ENCODE data around the gene KIFC3.
"Not testable (repeated sequence)": the region's sequence is repeated elsewhere in the genome, so short reads cannot be mapped to it uniquely, and the experiment has no call there.

Gene KIFC3

DNA sequence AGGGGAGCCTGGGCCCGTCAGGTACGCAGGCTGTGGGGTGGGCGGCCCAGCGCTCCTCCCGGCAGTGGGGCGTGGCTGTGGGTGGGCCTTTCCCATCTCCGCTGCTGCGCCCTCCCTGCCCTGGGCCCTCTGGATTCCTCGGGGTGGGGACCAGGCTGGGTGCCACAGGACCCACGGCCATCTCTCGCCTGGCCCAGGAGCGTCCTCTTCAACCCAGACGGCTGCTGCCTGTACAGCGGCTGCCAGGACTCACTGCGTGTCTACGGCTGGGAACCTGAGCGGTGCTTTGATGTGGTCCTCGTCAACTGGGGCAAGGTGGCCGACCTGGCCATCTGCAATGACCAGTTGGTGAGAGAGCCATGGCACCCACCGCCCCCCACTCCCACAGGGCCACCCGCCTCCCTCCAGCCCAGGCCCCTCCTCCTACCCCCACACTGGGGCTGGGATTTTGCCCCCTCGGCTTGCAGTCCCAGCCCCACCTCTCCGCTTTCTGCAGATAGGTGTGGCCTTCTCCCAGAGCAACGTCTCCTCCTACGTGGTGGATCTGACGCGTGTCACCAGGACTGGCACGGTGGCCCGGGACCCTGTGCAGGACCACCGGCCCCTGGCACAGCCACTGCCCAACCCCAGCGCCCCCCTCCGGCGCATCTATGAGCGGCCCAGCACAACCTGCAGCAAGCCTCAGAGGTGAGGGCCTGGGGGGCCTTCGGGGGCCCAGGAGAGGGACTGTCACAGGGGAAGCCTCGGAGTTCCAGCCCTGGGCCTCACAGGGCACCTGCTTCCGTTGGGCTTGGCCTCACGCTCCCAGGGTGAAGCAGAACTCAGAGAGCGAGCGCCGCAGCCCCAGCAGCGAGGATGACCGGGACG is 49.5 kb downstream of the KIFC3 start:
- no peak for ATAC-seq
- DNase-seq: no peak

DNA sequence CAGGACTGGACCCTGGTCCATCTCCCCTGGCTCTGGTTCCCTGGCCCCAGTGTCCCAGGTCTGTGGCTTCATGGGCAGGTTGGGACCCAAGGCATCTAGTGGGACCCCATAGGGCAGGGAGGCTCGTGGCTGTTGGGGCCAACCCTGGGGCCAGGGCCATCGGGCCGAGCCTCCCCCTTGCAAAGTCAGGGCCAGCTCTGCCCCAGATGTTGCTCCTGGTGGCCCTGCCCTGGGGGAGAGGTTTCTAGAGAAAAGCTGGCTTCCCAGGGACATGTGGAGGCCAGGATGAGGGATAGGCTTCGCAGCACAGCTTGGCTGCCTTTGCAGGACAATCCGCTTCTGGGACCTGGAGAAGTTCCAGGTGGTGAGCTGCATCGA is 50.1 kb downstream of the KIFC3 start:
- ATAC-seq (no peak), DNase-seq (no peak)

DNA sequence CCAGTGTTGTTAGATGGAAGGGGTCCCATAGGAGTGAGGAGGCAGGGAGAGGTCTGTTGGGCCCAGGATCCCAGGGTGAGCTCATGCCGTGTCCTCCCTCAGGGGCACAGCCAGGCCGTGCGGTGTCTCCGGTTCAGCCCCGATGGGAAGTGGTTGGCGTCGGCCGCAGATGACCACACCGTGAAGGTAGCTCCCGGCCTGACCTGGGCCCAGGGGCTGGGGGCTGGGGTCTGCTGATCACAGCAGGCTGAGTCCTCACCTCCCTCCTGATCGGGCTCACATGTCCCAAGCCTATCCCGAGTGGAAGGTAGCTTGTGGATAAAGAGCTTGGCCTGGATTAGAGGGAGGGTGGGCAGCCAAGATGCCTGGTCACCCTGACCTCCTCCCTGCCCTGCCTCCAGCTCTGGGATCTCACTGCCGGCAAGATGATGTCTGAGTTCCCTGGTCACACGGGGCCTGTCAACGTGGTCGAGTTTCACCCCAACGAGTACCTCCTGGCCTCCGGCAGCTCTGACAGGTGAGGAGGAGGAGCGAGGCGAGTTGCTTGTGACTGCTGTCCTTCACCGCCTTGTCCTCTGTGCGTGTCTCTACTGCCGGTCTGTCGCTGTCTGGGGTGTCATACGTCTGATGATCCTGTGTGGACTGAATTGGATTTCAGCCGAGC is 50.6 kb downstream of the KIFC3 start:
- no peak for ATAC-seq
- DNase-seq: no peak

DNA sequence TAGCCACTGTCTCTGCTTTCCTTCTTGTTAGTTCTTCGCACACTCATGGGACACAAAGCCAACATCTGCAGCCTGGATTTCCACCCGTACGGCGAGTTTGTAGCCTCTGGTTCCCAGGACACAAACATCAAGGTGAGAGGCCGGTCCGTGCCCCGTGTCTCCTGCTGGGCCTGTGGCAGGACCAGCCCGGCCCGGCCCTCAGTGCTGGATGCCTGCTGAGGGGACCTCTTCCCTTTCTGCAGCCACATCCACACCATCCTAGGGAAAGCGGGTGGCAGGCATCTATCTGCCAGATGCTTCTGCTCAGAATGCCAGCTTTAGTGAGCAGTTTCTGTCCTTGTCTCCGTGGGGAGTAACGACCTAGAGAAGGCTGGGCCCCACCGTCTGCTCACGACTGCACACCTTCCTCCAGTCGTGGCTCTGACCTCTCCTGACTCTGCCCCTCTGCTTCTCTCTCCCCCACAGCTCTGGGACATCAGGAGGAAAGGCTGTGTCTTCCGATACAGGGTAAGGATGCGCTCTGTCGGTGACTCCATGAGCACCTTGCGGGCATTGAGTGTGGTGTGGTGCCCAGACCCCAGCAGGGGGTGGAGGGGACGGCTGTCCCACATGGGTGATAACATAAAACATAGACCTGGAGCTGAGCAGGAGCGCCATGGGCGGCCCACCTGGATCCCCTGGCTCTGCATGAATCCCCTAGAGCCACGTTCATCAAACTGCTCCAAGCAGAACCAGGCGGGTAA is 51.3 kb downstream of the KIFC3 start:
- ATAC-seq: no peak
- DNase-seq: no peak

DNA sequence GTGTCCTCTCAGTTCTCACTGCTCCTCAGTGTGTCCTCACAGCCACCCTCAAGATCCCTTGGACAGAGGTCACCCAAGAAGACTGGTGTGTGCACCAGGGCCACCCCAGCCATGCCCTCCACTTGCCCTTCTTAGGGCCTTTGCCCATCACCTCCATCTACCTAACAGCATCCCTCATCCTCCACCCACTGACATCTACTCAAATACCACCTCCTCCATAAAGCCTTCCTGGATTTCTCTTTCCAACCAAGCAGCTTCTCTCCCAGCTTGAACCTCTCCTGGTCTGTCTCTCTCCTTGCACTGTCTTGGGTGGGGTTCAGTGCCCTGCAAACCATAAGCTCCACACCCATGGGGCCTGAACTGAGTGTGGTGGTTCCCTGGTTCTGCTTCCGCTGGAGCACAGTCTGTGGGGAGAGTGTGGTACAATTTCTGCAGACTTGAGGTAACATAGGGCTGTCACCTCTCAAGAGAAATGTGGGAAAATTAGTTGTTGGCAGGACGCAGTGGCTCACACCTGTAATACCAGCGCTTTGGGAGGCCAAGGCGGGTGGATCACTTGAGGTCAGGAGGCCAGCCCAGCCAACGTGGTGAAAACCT is 52.3 kb downstream of the KIFC3 start:
- DNase-seq (no peak), ATAC-seq (no peak)

DNA sequence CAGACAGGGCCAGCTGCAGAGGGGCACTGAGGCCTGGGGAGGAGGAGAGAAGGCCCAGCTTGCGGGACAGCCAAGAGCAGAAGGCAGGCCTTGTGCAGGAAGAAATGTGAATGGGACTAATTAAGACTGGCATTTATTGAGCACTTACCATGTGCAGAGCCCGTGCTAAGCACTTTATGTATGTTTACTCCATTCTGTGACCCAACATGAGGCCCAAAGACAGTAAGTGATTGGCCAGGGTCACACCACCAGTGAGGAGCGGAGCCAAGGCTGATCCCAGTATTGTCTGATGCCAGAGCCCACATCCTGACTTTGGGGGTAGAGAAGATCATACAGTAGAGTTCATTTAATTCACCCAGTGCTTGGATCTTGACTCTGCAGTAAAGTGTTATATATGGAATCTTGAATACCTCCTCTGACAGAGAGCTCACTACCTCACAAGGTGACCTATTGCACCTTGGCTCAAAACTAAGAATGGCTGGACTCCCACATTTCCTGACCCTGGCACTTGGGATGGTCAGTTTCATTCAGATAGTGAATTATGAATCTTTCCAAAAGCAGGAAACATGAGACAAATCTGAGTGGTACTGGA is 53.1 kb downstream of the KIFC3 start:
- ATAC-seq (no peak), DNase-seq (no peak)

DNA sequence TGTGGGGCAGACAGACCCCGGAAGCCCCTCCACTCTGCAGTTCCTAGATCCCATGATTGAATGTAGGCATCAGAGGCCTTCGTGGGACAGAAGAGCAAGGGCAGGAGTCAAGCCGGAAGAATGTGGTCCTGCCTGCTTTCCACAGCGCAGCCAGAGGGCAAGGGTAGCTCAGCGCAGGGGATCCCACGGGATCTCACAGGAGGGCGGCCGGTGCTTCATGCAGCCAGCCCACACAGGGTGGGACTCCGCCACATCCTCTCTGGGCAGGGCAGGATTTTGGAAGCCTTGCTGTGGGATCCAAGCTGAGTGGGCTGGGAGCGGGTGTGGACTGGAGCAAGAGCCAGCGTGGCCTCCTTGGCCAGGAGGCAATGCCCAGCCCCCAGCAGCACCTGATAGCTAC is 53.7 kb downstream of the KIFC3 start:
- no peak for ATAC-seq
- DNase-seq: no peak

DNA sequence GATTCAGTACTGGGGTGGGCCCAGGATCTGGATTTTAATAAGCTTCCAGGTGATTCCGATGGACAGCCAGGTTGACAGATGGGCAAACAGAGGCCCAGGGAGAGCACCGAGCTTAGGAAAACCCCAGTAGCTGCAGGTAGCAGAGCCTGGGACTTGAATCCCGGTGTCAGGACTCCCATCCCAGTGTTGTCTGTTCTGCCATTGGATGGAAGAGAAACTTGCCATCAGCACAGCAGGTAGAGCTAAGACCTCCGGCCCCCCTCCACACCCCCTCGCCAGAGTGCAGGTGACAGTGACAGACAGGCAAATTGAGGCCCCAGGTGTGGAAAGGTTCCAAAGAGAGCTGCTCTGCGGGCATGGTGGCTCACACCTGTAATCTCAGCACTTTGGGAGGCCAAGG is 54.3 kb downstream of the KIFC3 start:
- ATAC-seq (no peak), DNase-seq (no peak)

DNA sequence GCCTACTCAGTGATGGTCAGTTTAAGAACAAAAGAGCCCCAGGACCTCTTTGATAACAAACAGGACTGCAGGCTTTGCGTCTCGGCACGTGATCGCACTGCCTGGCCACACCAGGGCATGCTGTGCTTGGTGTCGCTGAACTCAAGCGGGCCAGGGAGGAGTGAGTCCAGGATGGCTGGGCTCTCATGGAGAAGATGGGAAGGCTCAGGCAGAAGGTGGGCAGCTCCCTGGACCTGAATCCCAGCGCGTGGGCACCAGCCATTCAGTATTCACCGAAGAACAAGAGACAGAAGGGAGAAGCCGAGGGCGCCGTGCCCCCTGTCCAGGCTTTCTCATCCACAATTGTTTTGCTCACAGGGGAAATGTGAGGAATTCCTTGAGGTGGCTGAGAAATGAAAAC is 54.8 kb downstream of the KIFC3 start:
- DNase-seq (no peak), ATAC-seq (no peak)

DNA sequence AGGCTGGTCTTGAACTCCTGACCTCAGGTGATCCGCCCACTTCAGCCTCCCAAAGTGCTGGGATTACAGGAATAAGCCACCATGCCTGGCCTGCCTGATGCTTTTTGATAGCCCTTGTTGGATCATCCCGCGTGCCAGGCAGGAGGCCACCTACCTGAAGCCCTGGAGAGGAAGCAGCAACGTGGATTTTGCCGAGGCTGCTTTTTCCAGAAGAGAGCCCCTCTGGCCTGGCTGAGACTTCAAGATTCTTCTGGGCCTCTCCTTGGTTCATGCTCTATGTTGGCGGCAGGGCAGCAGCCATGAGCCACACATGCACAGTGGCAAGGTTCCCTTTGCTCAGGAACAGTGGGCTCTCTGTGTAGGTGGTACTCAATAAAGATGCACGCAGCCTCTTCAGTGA is 55.2 kb downstream of the KIFC3 start:
- DNase-seq (no peak), ATAC-seq (no peak)

DNA sequence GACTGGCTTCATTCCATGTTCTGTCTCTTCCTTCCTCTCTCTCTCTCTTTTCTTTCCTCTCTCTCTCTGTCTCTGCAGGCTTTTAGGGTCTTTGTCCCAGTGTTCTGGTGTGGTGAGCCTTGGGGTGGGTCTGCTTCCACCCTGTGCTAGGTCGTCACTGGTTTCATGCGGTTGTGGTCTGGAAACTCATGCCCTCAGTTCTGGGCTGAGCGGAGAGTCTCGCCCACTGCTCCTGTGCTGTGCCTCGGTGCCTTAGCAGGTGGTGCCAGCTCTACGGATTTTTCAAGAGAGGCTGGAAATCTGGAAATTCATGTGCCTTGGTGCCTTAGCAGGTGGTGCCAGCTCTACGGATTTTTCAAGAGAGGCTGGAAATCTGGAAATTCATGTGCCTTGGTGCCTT is 56.0 kb downstream of the KIFC3 start:
- ATAC-seq, DNase-seq: not testable (repeated sequence)

DNA sequence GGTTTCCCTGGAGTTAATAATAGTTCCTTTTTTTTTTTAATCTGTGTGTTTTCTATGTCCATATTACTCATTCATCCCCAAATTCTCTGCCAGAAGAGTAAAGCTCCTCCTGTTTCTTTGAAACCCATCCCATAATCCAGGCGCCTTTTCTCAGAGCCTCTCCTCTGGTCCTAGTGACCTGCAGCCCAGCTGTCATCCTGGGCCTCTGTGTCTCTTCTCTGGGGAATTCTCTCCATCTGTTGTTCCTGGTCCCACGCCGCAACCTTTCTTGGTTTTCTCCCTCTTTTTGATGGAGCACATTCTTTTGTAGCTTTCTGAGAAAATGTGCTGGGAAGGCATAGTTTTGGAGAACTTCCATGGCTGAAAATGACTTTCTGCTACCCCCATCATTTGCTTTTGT is 56.5 kb downstream of the KIFC3 start:
- DNase-seq: no peak
- no peak for ATAC-seq

DNA sequence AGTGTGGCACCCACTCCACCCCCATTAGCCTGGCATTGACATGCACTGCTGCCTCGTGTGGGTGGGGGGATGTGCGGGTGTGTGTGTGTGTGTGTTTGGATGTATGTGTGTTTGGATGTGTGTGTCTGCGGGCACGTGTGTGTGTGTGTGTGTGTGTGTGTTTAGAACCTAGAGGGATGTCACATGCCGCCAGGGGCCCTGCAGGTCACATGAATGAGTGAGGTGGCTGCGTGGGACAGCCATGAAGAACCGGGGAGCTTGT is 57.7 kb downstream of the KIFC3 start:
- ATAC-seq: no peak
- no peak for DNase-seq

DNA sequence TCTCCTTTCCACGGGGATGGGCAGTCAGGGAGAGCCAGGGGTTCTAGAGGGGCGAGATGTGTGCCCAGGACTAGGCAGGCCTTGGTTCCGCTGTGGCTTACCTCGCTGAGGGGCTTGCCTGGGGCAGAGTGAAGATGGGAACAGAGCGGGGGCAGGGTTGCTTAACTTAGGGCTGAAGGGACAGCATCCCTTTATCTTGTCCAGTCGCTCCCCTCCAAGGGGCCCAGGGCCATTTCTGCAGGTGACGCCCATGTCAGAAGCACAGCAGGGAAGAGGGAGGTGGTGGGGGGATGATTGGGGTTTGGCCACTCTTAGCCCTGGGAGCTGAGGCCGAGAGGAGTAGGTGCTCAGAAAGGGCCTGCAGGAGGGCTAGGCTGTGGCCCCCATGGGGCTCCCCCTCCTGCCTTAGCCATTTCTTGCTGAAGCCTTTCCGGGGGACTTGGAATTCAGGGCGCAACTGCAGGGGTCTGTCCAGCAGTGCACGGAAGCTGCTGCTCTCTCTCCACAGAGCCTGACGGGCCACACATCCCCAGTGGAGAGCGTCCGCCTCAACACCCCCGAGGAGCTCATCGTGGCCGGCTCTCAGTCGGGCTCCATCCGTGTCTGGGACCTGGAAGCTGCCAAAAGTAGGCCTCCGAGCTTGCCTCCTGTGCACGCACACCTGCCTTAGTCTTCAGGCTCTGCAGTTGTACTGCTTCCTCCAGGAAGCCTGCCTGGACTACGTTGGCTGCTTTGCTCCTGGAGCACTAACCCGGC is 58.2 kb downstream of the KIFC3 start:
- DNase-seq: no peak
- ATAC-seq: no peak

DNA sequence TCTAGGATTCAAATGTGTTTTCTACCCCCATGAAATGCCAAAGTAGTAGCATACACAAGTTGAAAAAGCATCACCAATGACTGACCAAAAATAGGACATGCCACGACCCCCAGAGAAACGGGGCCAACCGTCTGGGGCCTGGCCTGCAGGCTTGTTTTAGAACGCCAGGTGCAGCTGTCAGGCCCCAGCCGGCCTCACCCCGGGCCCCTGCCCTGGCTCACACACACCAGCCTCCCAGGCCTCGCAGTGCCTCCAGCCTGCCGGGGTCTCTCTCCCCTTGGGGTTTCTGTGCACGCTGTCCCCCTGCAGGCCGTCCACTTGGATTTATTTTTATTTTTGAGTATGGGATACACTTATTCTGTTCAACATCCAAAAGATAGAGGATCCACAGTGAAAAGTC is 58.8 kb downstream of the KIFC3 start:
- DNase-seq: no peak
- ATAC-seq: no peak

DNA sequence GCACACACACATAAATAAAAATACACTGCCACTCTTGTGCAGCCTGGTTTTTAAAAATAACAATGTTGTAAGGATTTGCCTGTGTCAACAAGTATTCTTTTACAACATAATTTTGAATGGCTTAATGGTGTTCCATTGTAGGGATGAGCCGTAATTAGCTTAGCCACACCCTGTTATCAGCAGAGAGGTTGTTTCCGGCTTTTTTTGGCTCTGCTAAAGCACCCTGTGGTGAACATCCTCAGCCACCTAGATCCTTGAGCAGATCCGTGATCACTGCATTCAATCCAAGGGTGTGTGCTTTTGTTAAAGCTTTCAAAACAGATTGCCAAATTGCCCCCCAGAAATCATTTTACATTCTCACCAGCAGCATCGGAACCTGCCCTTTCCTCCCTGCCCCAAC is 59.7 kb downstream of the KIFC3 start:
- ATAC-seq (no peak), DNase-seq (no peak)

DNA sequence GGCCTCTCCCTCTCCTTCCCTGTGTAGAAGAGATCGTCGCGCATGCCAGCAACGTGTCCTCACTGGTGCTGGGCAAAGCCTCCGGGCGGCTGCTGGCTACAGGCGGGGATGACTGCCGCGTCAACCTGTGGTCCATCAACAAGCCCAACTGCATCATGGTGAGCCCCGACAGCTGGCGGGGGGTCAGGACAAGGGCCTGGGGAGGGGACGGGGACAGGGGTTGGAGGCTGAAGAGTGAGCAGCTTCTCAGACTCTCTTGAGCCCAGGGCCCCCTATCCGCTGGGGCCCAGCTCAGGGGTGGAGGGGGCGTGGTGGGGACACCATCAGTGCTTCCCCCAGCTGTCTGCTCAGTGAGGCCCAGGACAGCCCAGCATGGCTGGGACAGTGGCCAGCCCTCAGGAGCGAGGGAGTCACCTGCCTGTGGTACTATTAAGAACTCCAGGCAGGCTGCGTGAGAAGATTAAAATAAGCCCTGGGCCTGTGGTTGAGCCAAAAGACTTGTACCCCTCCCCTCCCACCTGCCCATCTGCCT is 60.6 kb downstream of the KIFC3 start:
- DNase-seq (no peak), ATAC-seq (no peak)

DNA sequence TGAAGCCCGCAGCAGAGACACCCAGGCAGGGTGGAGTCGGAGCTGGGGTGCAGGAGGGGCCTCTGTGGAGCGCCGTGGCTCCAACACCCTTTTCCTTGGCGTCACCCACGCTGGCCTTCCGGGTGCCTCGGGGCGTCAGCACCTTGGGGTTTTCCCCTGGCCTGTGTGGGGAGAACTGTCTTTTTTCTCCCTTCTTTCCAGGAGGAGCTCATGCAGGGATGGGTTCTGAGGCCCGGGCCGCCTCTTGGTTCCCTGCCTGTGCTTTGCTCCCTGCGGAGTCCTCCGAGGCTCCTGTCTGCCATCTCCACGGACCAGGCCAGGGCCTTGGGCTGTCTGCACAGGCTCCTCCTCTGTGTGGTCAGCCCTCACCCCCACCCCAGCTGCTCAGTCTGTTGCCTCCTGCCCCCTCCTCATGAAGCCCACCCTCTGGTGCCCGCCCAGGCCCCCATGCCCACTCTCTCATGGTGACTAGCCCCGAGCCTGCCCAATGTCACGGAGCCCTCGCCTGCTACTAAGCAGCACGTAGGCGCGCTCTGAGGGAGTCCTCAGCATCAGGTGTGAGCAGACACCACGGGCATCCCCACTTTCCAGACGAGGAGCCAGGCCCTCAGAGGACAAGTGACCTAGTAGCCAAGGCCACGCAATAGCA is 61.7 kb downstream of the KIFC3 start:
- no peak for ATAC-seq
- no peak for DNase-seq

DNA sequence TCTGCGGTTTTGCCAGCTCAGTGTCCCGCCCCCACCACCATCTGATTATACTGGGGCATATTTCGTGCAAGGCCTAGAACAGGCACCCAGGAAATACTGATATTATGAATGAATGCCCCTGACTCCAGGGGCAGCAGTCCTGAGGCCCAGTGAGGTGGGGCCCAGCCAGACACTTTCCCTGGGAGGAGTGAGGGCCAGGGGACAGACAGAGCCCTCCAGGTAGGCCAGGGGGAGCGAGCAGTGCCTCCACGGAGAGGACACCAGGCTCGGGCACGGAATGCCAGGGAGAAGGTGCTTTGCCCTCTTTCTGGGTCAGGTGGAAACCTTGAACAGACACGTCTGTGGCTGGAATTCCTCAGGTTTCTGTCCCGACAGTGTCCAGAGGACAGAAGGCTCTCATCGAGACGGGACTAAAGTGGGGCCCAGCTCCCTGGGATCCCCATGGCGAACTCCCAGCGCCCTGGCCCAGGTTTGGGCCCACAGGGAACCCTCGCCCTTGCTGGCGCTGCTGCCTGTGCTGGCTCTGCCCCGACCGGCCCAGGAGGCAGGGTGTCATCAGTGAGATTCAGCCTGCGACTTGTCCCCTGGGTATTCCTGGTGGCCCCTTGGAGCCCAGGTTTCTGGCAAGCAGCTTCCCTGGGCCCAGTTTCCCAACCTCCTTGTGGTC is 62.4 kb downstream of the KIFC3 start:
- no peak for ATAC-seq
- no peak for DNase-seq

DNA sequence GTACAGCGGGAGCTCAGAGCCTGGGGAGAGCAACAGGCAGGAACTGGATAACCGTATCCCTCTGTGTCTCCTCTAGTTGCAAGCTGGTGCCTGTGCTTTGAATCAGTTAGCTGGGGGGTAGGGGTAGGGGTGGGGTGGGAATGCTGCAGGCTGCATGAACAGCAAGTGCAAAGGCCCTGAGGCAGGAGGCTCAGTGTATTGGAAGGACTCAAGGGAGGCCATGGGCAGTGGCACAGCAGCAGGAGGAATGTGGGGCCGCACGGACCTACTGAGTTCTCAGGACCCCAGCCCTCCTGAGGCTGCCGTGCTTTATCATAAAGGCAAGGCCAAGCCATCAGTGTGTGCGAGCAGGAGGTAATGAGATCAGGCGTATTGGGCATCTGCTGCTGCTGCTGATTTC is 63.4 kb downstream of the KIFC3 start:
- no peak for DNase-seq

More for the DNA sequence above, 63.4 kb downstream of the KIFC3 start:
- no peak for ATAC-seq
